Karpas-422 (cell line): ENCODE results near the gene OBSCN. TPM values are rescaled to one million over a fixed set of nuclear protein-coding genes. Genes with fewer than 3 reads are reported as not detected.

Experiments
- DNase-seq: peaks from one replicate; pipeline ENCODE4 v3.0.0-alpha.2; 2015
- H2AFZ ChIP-seq: fragments of 200-600 bp; sonication (generic); 2 replicates; pipeline ENCODE4 v1.6.1; 2014; ENCODE audit warnings: antibody characterized with exemption, low read length, mixed read lengths
- H3K27ac ChIP-seq: fragments of 200-600 bp; sonication (generic); 2 replicates; pipeline ENCODE4 v1.5.1; 2014; ENCODE audit warnings: mild to moderate bottlenecking, low read length, moderate library complexity
- H3K27me3 ChIP-seq: fragments of 200-600 bp; sonication (generic); 2 replicates; pipeline ENCODE4 v1.6.1; 2014; ENCODE audit warnings: low read length, mixed read lengths
- H3K36me3 ChIP-seq: fragments of 200-600 bp; sonication (generic); 2 replicates; pipeline ENCODE4 v1.6.1; 2014; ENCODE audit warnings: low read length, mixed read lengths; ENCODE audit not compliant: insufficient read depth
- H3K4me1 ChIP-seq: fragments of 200-600 bp; sonication (generic); 2 replicates; pipeline ENCODE4 v1.6.1; 2014; ENCODE audit warnings: mild to moderate bottlenecking, low read length, mixed read lengths
- H3K4me2 ChIP-seq: fragments of 200-600 bp; sonication (generic); 2 replicates; pipeline ENCODE4 v1.6.1; 2014; ENCODE audit warnings: low read length, low read depth, mild to moderate bottlenecking; ENCODE audit not compliant: poor library complexity, severe bottlenecking
- H3K4me3 ChIP-seq: fragments of 200-600 bp; sonication (generic); 2 replicates; pipeline ENCODE4 v1.5.1; 2014; ENCODE audit warnings: mild to moderate bottlenecking, antibody characterized with exemption, low read length, mixed read lengths
- H3K79me2 ChIP-seq: fragments of 200-600 bp; sonication (generic); 2 replicates; pipeline ENCODE4 v1.6.1; 2014; ENCODE audit warnings: mild to moderate bottlenecking, low read length, mixed read lengths
- H3K9ac ChIP-seq: fragments of 200-600 bp; sonication (generic); 2 replicates; pipeline ENCODE4 v1.6.0; 2014; ENCODE audit warnings: low read length
- H3K9me2 ChIP-seq: fragments of 200-600 bp; sonication (generic), shearing (Covaris generic); replicated peaks from 2 replicates; pipeline ENCODE4 v1.6.0; 2014; ENCODE audit warnings: mild to moderate bottlenecking, low read length, moderate library complexity; ENCODE audit not compliant: insufficient read depth
- H3K9me3 ChIP-seq: fragments of 300-700, 200-600 bp; sonication (generic); 2 replicates; pipeline ENCODE4 v1.6.1; 2014; ENCODE audit warnings: low read length, mixed read lengths
- H4K20me1 ChIP-seq: fragments of 200-600 bp; sonication (generic); 2 replicates; pipeline ENCODE4 v1.6.1; 2014; ENCODE audit warnings: mild to moderate bottlenecking, antibody characterized with exemption, low read length, low read depth; ENCODE audit not compliant: insufficient read depth
- total RNA-seq: library from RNA; depleted of rRNA; stranded (reverse); fragments of >200 nt; shearing (Covaris generic); gene quantifications from 2 replicates; pipeline ENCODE4 v1.2.3, GENCODE V29; 2014; ENCODE audit warnings: low replicate concordance

The OBSCN gene
- total RNA-seq, 1 experiment from 2014 or later = 17.5 TPM

DNA sequence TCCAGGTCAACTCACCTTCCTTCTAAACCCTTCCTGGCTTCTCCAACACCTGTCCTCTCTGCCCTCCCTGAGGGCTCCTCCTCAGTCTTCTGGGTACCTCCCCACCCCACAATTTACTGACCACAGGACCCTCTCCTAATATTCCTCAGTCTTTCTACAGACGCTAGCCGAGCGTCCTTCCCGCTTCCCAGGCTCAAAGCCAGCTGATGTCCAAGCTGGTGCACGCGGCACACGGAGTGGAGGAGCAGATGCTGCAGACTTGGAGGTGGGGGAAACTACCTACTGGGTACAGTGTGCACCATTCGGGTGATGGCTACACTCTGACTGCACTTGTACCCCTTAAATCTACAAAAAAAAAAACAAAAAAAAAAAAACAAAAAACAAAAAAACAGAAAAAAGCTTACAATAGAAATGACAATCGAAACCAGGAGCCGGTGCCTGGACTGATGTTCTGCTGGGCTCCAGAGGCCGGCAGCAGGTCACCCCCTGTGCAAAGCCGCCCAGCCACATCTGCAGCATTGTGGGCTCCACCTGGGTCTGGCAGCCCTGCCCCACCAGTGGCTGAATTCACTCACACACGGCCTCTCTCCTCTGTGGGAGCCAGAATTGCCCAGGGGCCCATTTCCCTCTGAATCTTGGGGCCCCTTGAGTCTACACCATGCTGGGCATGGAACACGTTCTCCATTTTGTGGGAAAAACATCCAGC is 191.8 kb downstream of the OBSCN start:
- Histone ChIP-seq H3K36me3 (peaks cover 17% of the 10 kb centered on the region), H3K27ac (no peak overlapping the region), H3K79me2 (peaks cover 44% of the 10 kb centered on the region), H3K27me3 (no peaks in the 10 kb centered on the region), H4K20me1 (peaks cover 43% of the 10 kb centered on the region), H3K4me1 (peaks cover 7% of the 10 kb centered on the region), H3K9me3 (no peaks in the 10 kb centered on the region), H3K9ac (no peak overlapping the region), H3K4me2 (no peak overlapping the region), H3K4me3 (no peak overlapping the region), H2AFZ (no peak overlapping the region), H3K9me2 (no peaks in the 10 kb centered on the region)
- DNase-seq = no peak

DNA sequence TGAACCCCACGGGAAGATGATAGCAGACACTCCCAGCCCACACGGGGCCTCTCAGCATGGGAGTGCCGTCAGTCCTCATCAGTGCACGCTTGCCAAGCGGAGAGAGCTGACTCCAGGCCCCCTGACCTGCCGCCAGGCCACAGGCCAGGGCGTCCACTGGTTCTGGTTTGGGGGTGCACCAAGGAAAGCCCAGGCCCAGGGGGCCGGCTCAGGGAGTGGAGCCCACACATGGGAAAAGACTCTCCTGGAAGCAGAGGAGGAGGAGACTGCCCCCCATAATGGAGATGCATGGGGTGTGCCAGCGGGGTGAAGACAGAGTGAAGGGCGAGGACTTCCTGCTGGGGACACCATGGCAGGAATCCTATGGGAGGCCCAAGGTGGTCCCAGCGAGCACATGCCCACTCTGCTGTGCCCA is 192.4 kb downstream of the OBSCN start:
- no peak overlapping the region for H3K4me2 ChIP-seq
- H3K27ac ChIP-seq = no peak overlapping the region
- no peak overlapping the region for H3K9ac ChIP-seq
- no peak overlapping the region for H2AFZ ChIP-seq
- H4K20me1 ChIP-seq = peaks cover 48% of the 10 kb centered on the region
- H3K36me3 ChIP-seq = peaks cover 17% of the 10 kb centered on the region
- peaks cover 50% of the 10 kb centered on the region for H3K79me2 ChIP-seq
- no peak for DNase-seq
- H3K4me1 ChIP-seq = peaks cover 12% of the 10 kb centered on the region
- no peaks in the 10 kb centered on the region for H3K27me3 ChIP-seq
- no peaks in the 10 kb centered on the region for H3K9me3 ChIP-seq
- no peaks in the 10 kb centered on the region for H3K9me2 ChIP-seq
- H3K4me3 ChIP-seq = no peak overlapping the region

DNA sequence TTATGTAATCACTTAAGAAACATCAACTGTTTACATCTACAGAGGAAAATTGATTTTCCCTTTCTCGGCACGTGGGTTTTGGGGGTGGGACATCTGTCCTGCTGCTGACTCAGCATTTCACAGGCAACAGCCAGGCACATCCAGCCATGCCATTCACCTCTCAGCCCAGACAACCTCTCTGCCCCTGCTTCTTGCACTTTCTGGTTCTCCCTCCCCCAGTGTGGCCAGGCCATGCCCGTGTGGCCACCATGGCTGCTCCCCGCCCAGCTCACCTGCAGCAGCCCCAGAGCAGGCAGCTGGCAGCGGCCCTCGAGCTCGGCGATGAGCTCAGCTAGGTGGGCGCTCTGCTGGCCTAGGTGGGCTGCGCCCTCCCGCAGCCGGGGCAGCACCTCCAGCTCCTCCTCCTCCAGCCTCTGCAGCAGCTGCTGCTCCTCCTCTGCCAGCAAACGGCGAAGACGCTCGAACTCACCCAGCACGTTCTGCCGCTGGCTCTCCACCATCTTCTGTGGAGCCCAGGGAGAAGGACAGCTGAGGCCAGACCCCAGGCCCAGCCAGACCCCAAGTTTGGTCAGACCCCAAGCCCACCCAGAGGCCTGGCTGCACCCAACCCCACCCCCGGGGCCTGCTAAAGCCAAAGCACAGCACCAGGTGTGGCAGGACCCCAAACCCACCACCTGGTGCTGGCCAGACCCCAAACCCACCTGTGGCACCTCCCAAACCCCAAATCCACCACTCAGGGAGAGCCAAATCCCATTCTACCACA is 193.0 kb downstream of the OBSCN start:
- no peaks in the 10 kb centered on the region for H3K27me3 ChIP-seq
- H2AFZ ChIP-seq = no peak overlapping the region
- H3K36me3 ChIP-seq = peaks cover 17% of the 10 kb centered on the region
- DNase-seq = no peak
- peaks cover 54% of the 10 kb centered on the region for H4K20me1 ChIP-seq
- no peak overlapping the region for H3K9ac ChIP-seq
- peaks cover 56% of the 10 kb centered on the region for H3K79me2 ChIP-seq
- no peaks in the 10 kb centered on the region for H3K9me3 ChIP-seq
- H3K4me3 ChIP-seq = no peak overlapping the region
- H3K9me2 ChIP-seq = no peaks in the 10 kb centered on the region
- no peak overlapping the region for H3K4me2 ChIP-seq
- H3K27ac ChIP-seq = no peak overlapping the region
- peaks cover 15% of the 10 kb centered on the region for H3K4me1 ChIP-seq

DNA sequence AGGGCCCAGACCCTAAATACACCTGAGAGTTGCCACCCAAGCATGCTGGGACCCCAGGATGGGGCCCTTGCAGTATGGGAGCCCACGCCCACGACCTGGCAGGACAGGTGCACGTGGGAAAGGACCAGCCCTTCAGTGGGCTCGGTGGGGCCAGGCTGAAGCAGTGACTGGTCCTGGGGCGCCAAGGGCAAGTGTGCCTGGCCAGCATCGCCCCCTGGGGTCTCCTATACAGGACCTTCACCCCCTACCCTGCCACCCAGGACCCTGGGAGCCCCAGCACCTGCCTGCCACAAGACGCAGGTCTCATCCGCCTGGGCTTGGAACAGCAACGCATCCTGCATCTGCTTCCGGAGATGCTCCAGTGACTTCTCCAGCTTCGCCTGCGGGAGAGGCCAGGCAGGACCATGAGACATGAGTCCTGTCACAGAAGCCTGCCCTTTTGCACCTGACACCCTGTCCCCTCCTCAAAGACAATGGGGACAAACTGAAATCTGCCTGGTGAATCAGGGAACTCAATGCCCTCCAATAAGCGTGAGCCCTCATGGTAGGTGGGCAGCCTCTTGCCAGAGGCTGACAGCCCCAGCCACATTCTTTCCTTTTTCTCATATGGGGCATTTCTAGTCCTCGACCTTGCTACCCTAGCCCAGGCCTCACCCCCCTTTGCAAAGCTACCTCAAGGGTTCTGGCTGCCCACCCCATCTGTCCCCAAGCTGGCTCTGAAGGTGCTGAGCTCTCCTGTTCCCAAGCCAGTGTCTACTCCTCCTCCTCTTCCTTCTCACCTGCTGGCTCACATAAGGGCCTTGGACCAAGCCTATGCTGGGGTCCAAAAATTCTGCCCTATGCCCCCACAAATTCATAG is 194.2 kb downstream of the OBSCN start:
- Histone ChIP-seq H3K79me2 (peaks cover 64% of the 10 kb centered on the region), H3K27me3 (no peaks in the 10 kb centered on the region), H3K36me3 (peaks cover 17% of the 10 kb centered on the region), H3K4me1 (peaks cover 15% of the 10 kb centered on the region), H3K9ac (no peak overlapping the region), H4K20me1 (peaks cover 54% of the 10 kb centered on the region), H2AFZ (no peak overlapping the region), H3K4me3 (no peak overlapping the region), H3K4me2 (no peak overlapping the region), H3K9me2 (no peaks in the 10 kb centered on the region), H3K27ac (no peak overlapping the region), H3K9me3 (no peaks in the 10 kb centered on the region)
- no peak for DNase-seq

DNA sequence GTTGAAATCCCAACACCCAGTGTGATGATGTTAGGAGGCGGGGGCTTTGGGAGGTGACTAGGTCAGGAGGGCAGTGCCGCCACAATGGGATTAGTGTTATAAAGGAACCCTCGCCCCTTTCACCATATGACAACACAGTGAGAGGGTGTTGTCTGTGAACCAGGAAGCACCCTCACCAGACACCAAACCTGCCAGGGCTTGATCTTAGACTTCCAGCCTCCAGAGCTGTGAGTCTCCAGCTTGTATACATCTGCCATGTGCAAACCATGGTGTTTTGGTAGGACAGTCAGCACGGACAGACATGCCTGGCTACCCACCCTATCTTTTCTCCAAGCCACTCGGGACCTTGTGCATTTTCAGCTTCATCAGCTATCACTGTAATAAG is 194.8 kb downstream of the OBSCN start:
- Histone ChIP-seq H3K9me3 (no peaks in the 10 kb centered on the region), H3K27me3 (no peaks in the 10 kb centered on the region), H3K4me2 (no peak overlapping the region), H2AFZ (no peak overlapping the region), H3K36me3 (peaks cover 15% of the 10 kb centered on the region), H3K27ac (no peak overlapping the region), H3K4me1 (peaks cover 21% of the 10 kb centered on the region), H4K20me1 (peaks cover 50% of the 10 kb centered on the region), H3K9me2 (no peaks in the 10 kb centered on the region), H3K4me3 (no peak overlapping the region), H3K9ac (no peak overlapping the region), H3K79me2 (peaks cover 67% of the 10 kb centered on the region)
- DNase-seq = no peak

DNA sequence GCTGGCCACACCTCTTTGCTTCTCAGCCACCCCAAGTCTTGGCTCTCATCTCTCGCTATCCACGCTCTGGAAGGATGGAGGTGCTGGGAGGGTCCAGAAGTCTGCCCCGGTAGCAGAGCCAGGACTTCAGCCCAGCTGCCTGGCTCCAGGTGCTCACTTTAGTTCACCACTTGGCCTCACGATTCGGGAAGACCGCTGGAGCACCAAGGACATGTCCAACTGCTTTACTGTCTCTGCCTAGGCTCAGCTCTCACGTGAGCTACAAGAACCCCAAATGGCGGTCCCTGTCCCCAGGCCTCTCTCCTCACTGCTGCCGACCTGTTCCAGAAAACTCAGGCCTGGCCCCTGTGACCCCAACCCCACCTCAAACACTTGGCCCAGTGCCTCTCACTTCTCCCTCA is 195.4 kb downstream of the OBSCN start:
- peaks cover 23% of the 10 kb centered on the region for H3K4me1 ChIP-seq
- peaks cover 50% of the 10 kb centered on the region for H4K20me1 ChIP-seq
- H3K4me3 ChIP-seq = no peak overlapping the region

DNA sequence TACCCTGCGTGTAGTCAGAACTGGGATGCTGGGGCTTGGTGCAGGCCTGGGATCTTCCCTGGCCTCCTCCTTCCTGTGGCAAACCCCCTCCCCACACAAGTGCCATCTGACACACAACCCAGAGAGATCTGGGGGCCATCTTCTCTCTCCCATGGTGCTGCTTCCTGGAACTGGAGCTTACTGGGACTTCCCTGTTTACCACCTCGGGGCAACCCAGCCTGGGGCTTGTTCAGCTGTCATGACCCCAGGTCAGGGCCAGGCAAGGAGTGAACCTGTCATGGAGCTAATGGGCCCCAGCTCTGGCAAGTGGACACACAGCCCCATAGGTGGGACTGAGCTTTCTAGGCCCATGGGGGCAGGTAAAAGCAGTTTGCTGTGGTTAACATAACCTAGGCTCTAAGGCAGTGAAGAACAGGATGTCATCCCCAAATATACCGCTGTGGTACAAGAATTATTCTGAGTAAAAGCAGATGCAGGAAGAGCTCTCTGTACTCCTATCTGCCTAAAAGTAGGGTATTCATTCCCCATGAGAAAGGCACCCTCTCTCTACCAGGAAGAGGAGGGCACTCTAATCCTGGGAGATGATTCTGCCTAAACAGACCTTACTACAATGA is 196.4 kb downstream of the OBSCN start:
- Histone ChIP-seq H4K20me1 (peaks cover 50% of the 10 kb centered on the region), H3K79me2 (peaks cover 67% of the 10 kb centered on the region), H3K36me3 (peaks cover 15% of the 10 kb centered on the region), H3K9ac (peak overlapping the region; percentile 98; the same call in 1 of the 2 replicates), H3K4me1 (peaks cover 23% of the 10 kb centered on the region), H3K4me3 (peak overlapping the region; percentile 99), H3K27me3 (no peaks in the 10 kb centered on the region), H2AFZ (no peak overlapping the region), H3K27ac (no peak overlapping the region), H3K9me3 (no peaks in the 10 kb centered on the region), H3K4me2 (peak overlapping the region; percentile 84), H3K9me2 (no peaks in the 10 kb centered on the region)
- no peak for DNase-seq

More for the DNA sequence above, 195.4 kb downstream of the OBSCN start:
- no peak for DNase-seq
- Histone ChIP-seq H3K27ac (no peak overlapping the region), H2AFZ (no peak overlapping the region), H3K4me2 (no peak overlapping the region), H3K9ac (no peak overlapping the region), H3K36me3 (peaks cover 15% of the 10 kb centered on the region), H3K27me3 (no peaks in the 10 kb centered on the region), H3K9me2 (no peaks in the 10 kb centered on the region), H3K79me2 (peaks cover 67% of the 10 kb centered on the region), H3K9me3 (no peaks in the 10 kb centered on the region)
